HG03520 (cell line): ENCODE data around the gene BICC1.

ENCODE experiments used
- ATAC-seq: cut with Tn5 transposase; IDR thresholded peaks from one replicate; pipeline ENCODE4 v1.9.1; 2021; ENCODE audit warnings: mild to moderate bottlenecking, moderate library complexity; ENCODE audit not compliant: unreplicated experiment

Gene BICC1

DNA sequence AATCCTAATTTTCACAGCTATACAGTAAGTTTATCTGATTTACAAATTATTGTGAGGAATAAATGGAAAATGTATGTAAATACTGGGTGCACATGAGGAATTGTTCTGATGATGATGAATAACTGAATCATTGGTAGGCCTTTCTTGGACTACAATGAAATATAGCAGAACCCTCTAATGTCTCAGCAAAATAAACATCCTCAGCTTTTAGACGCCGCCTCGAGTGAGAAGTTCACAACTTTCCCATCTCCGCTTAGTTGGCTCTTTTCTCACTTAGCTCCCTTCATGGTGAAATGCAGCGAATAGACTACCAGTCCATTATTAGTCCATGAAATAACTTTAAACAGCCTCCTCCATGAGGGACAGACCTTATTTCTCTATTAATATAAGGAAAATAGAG lies 182.3 kb downstream of the BICC1 start:
- ATAC-seq, result no peak

DNA sequence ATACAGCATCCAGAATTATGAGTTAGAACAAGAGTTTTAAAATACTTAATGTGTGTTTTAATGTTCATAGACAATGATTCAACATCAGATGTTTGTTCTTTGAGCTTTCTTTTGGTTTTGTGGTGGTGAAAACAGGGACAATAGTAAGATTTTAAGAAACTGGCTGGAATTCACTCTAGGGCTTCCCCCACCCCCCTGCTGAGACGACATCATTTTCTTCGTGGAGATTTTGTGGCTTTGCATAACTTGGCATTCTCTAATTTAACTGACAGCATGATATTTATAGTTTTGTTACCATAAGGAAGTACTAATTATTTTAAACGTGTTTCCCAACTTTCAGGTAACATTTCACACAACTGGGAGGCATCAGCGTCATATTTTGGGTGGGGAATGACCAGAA lies 184.1 kb downstream of the BICC1 start:
- ATAC-seq, result no peak

DNA sequence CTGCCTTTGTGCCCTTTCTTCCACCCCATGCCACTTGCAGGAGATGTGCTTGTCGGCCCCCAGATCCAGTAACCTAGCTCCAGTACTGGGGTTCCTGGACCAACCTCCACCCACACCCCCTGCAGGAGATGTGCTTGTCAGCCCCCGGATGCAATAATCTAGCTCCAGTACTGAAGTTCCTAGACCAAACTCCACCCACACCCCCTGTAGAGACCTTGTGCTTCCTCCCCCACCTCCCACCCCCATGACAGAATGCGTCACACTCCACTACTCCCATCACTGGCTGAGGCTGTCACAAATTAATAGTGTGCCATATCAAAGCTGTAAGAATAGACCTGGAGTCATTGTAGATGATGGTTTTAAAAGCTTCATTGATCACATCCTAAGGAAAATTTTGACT lies 185.0 kb downstream of the BICC1 start:
- ATAC-seq, result no peak

DNA sequence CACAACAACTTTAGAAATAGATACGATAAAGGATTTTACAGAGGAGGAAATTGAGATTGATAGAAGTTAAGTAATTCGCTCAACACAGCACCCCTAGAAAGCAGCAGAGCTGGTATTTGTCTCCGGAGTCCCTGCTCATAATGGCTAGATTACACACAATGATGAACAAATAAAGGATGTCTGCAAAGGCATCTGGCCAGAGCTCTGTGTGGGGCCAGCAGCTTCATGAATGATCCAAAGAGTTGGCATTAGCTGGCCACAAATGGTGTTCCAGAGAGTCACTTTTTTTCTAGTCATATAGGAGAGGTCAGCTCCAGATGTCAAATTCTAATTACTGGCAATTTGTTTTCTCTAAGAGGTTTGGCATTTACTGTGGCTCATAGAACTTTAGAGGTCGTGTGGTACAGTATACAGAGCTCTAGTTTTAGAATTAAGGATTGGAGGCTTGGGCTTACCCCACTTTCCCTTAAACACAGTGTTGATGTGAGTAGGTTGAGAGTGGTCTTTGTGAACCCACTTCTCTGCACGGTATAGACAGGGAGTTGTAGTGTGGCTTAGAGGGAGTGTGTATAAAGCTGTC lies 186.2 kb downstream of the BICC1 start:
- ATAC-seq, result no peak

DNA sequence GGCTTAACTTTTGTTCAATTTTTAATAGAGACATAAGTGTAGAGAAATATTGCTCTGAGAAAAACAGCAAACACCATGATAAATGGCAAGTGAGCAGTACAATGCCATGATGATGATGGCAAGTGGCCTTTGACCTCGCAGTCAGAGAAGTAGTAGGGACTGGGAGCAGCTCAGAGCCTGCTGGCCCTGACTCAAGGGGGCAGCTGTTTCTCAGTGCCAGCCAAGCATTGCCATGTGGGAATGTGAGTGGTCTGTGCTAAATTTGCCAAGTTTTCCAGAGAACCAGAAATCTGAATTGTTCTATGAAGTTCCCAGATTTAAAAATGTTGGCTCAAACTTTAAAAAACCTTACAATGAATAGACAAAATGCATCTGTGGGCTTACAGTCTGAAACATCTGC lies 187.9 kb downstream of the BICC1 start:
- no peak for ATAC-seq

DNA sequence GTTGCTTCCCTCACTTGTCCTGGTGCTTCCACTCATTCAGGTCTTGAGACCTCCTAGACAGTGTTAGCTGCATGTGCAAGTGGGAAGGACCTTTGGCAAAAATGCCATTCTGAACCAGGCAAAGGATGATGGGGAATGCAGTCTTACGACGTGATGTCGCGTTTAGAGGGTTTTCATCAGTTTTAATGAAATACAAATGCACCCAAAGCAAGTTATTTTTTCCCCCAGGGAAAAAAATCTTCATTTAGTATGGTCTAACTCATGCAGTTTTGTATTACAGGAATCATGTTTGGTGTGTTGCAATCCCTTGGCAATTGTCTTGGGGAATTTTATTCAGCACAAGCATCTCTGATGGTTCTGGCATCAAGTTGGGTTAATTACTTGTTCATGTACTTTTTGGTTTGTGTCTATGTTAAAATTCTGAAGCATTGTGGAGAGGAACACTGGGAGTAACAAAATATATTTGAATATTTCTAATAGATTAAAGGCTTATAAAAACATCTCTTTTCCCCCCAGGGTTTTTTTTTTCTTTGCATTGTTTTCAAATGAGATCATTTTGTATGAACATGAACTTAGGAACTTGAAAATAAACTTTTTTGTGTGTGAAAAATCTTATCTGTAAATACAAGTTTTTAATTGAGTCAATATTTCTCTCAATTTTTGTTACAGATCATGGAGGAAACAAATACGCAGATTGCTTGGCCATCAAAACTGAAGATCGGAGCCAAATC lies 188.9 kb downstream of the BICC1 start:
- ATAC-seq, result no peak

DNA sequence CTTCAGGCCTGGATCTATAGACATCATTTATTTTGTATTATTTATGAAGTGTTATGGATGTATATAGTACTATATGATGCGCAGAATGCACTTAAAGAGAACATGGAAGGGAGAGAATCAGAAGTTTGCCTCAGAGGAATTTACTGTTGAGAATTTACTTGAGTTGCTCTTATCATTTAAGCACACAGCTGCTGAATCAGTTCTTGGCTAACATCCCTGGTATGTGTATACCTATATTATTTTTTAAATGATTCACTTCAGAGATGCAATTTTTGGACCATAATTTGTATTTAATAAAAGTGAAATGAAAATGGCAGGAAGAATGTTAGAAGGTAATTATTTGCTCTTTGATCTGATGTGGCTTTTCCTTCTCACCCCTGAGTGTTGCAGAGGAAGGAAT lies 191.6 kb downstream of the BICC1 start:
- no peak for ATAC-seq

DNA sequence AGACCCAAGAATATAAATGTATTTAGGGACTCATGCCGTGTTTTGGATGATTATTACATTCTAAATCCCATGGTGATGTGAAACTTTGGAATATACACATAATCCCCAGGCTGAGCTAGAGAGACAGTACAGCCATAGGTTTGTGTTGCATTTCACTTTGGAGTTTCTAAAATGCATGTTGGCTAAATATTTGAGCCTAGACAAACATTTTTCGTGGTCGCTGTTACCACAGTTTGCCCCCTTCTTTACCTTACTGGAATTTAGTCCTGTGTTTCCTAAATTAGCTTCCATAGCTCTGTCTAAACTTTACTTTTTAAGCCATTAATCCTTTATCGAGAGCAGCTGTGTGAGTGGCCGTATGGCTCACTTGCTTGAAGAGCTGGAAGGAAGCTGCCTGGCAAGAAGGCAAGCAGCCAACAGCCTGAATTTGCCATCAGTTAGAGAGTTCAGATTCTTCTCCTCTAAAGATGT lies 192.0 kb downstream of the BICC1 start:
- ATAC-seq, result no peak

DNA sequence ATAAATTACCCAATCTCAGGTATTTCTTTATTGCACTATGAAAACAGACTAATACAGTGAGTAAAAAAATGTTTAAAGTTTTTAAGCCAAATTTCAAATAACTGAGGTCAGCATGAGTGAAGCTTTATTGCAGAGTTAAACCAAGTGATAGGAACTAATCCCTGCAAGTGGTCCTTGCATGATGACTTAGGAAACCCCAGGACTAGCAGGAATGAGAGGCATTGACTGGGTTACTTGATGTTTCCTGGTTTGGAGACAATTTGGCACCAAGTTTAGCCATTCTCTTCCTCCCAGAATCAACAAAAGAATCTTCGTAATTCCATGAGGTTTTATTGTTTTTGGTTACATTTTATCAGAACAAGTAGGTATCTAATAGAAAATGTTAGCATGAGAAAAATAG lies 194.2 kb downstream of the BICC1 start:
- no peak for ATAC-seq

DNA sequence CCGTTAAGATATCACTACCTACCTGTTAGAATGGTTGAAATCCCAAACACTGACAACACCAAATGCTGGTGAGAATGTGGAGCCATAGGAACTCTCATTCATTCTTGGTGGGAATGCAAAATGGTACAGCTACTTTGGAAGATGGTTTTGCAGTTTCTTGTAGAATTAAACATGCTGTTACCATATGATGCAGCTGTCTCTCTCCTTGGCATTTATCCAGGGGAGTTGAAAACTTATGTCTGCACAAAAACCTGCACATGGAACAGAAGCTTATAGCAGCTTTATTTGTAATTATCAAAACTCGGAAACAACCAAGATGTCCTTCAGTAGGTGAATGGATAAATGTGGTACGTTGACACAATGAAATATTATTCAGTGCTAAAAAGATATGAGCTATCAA lies 199.5 kb downstream of the BICC1 start:
- ATAC-seq, result no peak

DNA sequence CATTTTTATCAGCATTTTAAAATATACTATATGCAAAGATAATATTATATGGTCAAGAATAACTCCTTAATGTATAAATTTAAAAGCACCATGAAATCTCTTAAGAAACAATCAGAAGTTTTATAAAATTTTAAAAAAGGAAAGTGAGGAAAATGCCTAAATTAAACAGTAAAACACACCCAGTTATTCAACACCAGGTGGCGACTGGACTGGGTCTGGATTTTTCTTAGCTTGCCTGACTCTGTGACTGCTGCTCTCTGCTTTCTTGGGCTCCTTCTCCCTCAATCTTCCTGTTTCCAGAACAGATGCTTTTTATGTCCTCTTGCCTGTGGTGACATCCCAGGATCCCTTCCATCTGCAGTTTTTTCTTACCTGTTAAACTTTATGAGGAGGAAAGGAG lies 200.3 kb downstream of the BICC1 start:
- ATAC-seq, result no peak

DNA sequence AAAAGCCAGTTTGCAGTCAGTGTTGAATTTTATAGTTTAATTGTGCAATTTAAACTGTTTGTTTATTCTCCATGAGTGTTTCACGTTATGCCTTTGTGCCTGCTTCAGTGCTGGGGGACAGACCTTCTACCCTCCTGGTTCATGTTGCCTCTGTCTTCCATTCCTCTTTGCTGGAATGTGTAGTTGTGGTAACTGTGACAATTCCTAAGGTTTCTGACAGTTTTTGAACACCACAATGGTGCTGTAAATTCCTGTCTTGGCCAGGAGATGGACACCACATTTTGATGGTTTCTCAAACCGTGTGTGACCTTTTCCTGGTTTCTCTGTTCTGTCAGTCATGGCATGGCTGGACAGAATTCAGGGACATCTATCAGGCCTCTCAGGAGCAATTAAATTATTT lies 201.7 kb downstream of the BICC1 start:
- no peak for ATAC-seq

DNA sequence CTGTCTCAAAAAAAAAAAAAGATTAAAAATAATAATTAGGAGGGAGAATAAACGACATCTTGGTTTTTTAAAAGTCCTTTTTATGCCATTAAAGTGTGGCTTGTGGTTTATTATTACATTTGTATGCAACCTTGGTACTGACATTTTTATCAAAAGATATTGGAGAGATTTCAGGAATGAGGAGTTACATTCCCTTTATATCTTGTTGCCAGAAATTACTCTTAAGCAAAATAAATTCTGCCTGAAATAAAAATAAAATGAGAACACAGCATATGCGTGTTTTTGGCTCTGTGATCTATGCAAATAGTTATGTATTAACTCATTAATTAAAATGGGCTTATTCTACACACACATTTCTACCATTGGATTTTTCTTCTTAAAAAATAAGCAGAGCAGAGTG lies 202.4 kb downstream of the BICC1 start:
- no peak for ATAC-seq

DNA sequence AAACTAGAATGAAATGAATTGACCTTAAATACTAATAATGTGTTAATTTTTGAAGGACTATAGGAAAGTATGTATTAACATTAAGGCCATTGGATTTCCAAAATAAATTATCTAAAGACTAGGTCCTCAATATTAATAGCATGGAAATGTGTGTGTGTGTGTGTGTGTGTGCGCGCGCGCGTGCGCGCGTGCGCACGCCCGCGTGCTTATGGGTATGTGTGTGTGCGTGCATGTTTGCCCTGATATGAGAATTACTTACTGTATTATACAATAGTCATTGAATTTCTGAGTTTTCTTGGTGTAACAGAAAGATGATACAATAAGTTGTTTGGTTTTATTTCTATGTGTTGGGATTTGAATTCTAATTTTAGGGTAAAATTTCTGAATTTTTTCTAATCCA lies 205.9 kb downstream of the BICC1 start:
- no peak for ATAC-seq

DNA sequence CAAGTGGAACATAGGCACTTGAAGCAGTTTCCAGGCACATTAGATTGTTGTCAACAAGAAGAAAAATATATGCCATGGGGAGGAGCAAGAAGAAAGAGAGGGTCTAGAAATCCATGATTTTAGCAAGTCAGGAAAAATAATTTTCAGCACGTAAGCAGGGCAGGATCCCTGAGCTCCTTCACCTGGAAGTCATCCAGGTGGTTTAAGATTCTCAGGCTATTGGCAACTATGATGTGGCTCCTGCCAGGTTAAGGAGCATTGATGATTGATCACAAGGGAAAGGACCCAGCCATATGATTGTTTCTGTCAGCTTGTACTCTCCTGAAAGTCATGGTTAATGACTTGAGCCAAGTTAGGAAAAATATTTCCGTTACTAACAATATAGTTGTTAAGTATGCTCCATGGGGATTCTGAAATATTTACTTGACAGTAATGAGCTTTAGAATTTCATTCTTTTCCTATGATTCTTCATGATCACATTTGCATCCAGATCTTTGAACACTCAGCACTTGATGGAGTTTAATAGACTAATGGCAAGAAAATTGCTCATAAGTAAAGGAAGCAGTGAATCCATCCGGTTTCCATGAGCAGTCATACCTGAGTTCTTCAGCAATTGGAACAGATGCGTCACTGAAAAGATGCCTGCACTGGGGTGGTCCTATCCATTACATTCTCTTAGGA lies 209.1 kb downstream of the BICC1 start:
- ATAC-seq, result no peak

DNA sequence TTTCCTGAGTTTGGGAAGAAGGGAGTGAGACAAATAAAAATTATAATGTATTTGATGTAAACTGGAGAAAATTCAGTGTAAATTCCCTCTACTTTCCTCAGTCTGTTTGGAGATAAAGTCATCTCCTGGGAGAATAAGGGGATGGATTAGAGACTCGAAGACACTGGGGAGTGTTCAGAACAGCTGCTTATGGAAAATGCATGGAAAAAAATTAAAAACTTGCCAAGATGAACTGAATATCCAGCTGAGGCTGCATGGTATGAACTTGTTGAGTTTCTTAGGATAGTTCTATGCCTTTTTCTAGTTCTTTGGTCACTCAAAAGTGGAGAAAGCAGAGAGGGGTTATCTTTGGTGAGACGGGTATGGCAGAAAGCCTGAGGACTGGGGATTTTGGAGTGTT lies 210.5 kb downstream of the BICC1 start:
- ATAC-seq, result no peak

DNA sequence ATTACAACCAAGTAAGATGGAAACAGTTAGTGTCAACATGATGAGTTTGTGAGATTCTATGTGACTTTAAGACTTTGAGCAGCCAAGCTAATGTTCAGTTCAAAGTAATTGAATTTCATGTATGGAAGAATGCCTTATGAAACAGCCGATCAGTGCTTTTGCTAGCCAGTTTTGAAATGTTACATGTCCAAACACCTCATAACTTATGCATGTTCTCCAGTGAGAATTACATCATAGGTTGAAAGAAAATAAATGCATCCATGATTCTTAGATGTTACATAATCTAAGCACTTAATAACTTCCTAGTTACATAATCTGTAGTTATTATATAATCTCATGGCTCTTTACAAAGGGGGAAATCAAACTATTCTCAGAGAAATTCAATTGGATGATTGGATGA lies 211.3 kb downstream of the BICC1 start:
- no peak for ATAC-seq

DNA sequence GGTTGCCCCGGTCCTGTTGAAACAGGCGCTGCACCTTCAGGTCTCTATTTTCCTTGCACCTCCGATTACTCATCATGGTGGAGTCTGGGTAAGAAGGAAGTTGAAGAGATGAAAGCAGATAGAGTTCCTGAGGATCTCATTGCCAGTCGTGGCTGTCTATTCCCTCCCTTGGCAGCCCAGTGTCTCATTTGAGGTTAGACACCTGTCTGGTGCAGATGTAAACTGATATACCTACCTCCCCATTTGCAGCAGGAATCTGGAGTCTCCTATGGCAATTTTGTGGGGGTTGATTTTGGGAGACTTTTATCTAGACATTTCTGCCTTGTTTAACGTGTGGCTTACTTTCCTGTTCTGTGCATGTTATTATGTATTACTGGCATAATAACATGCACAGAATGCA lies 212.1 kb downstream of the BICC1 start:
- no peak for ATAC-seq

DNA sequence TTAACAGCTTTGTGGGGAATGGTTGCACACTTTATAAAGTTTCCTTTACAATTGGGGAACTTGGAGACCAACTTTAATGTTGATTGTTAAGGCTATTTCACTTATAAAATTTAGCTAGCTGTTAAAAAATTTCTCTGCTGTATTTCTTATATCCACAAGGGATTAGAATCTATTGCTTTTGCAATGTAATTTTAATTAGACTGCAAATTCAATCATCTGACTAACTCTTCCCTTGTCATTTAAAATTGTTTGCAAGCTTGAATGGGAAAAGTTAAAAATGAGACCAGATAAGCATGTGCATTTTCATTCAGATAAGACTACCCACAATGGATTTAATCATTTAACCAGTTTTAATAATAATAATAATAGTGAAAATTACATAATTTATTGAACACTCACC lies 213.2 kb downstream of the BICC1 start:
- ATAC-seq, result no peak

DNA sequence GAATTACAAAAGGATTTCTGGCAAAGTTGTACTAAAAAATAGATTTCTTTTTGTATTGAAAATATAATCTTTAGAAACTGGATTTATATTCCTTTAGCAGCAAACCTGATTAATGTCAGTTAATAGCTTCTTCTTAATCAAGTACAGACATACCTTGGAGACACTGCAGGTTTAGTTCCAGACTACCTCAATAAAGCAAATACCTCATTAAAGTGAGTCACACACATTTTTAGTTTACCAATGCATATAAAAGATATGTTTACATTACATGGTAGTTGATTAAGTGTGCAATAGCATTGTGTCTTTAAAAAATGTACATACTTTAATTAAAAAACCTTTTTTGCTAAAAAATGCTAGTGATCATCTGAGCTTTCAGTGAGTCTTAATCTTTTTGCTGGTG lies 215.0 kb downstream of the BICC1 start:
- ATAC-seq, result no peak

DNA sequence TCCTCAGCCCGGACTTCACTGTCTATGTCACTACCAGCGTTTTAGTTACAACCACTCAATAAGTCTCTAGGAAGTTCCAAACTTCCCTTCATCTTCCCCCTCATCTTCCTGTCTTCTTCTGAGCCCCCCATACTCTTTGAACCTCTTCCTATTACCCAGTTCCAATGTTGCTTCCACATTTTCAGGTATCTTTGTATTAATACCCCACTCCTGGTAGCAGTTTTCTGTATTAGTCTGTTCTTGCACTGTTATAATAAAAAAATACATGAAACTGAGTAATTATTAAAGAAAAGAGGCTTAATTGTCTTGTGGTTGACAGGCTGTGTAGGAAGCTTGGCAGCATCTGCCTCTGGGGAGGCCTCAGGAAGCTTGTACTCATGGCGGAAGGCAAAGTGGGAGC lies 218.6 kb downstream of the BICC1 start:
- ATAC-seq, result no peak

DNA sequence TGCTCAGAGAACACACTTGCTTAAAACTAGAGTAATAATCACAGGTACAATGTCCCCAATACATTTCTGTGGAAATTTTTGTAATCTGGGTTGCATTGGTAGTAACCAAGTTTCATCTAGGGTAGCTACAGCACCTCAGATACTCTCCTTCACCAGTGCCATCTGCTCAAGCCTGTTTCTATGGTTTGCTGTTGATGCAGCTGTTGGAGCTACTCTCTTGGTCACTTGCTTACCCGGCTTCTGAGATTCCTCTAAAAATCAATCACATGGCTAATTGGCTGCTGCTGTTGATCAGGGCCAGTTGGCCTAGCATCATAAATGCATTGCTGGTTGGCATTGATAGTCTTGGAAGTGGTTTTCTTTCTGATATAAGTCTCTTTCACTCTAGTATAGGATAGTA lies 220.8 kb downstream of the BICC1 start:
- ATAC-seq, result no peak
